ENCODE results near the gene ST6GALNAC4.

DNA sequence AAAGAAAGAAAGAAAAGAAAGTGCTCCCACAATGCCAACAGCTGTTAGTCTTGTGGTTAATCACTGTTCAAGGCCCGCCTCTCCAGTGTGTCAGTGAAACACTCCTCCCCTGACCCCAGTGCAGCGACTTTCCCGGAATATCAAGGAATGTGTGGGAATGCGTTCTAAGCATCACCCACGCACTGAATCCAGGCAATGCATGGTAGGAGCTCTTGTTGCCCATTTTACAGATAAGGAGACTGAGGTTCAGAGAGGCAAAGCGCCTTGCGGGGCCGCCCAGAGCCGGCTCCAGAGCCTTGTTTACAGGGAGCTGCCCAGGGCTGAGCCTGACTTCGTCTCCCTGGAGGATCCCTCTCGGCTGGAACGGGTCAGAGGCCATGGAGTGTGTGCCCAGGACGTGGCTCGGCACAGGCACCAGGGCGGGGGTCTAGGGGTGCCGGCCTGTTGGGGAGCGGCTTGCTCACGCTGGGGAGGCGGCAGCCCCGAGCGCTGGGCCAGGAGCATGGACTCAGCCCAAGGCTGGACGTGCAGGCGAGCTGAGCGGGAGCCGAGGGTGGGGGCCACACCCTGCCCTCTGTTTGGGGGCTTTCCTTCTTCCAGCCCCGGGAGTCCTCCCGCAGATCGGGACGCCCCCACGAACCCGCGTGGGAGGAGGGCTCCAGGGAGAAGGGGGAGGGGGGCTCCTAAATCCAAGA lies 18.3 kb downstream of the ST6GALNAC4 start:
- TF ChIP-seq EZH2 (IDR thresholded peaks at IDR 0.05) (no peak), EZH2phosphoT487 (IDR thresholded peaks at IDR 0.05) (no peak)
- TF ChIP-seq, protein P1, sequence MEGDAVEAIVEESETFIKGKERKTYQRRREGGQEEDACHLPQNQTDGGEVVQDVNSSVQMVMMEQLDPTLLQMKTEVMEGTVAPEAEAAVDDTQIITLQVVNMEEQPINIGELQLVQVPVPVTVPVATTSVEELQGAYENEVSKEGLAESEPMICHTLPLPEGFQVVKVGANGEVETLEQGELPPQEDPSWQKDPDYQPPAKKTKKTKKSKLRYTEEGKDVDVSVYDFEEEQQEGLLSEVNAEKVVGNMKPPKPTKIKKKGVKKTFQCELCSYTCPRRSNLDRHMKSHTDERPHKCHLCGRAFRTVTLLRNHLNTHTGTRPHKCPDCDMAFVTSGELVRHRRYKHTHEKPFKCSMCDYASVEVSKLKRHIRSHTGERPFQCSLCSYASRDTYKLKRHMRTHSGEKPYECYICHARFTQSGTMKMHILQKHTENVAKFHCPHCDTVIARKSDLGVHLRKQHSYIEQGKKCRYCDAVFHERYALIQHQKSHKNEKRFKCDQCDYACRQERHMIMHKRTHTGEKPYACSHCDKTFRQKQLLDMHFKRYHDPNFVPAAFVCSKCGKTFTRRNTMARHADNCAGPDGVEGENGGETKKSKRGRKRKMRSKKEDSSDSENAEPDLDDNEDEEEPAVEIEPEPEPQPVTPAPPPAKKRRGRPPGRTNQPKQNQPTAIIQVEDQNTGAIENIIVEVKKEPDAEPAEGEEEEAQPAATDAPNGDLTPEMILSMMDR (IDR thresholded peaks at IDR 0.05): no peak
